Effector memory CD4-positive, alpha-beta T cell (primary cell): ENCODE measurements around the gene WDFY4.

Experiments
- DNase-seq, 3 donors: peaks; one replicate each; pipeline ENCODE4 v3.0.0-alpha.2; 2020
- H3K27ac ChIP-seq: 2 replicates; pipeline ENCODE4 v1.7.0; 2013; ENCODE audit warnings: mild to moderate bottlenecking, low read length, moderate library complexity; ENCODE audit not compliant: insufficient read depth, poor library complexity, severe bottlenecking
- H3K27me3 ChIP-seq: replicated peaks from 2 replicates; pipeline ENCODE4 v1.7.0; 2013; ENCODE audit warnings: mild to moderate bottlenecking, low read length; ENCODE audit not compliant: insufficient read depth, control insufficient read depth, poor library complexity, severe bottlenecking
- H3K36me3 ChIP-seq: 2 replicates; pipeline ENCODE4 v1.7.0; 2013; ENCODE audit warnings: mild to moderate bottlenecking, low read length, moderate library complexity; ENCODE audit not compliant: control insufficient read depth, insufficient read depth
- H3K4me1 ChIP-seq: 2 replicates; pipeline ENCODE4 v1.7.0; 2013; ENCODE audit warnings: low read length, mild to moderate bottlenecking; ENCODE audit not compliant: control insufficient read depth, insufficient read depth, poor library complexity, severe bottlenecking
- H3K4me3 ChIP-seq: 2 replicates; pipeline ENCODE4 v1.7.0; 2013; ENCODE audit warnings: low read length, low read depth, mild to moderate bottlenecking; ENCODE audit not compliant: insufficient read depth, poor library complexity, severe bottlenecking
- H3K9me3 ChIP-seq: 2 replicates; pipeline ENCODE4 v1.7.0; 2013; ENCODE audit warnings: mild to moderate bottlenecking, low read length, moderate library complexity; ENCODE audit not compliant: control insufficient read depth

WDFY4 gene

GRCh38 chr10:48707472-48707871, 22.8 kb downstream of the WDFY4 start:
- Histone ChIP-seq H3K36me3 (no peaks in the 10 kb centered on the region), H3K27me3 (no peaks in the 10 kb centered on the region), H3K4me1 (no peaks in the 10 kb centered on the region), H3K4me3 (no peak overlapping the region), H3K27ac (no peak overlapping the region), H3K9me3 (no peaks in the 10 kb centered on the region)
- no peak for DNase-seq

- Histone ChIP-seq H3K4me3 (no peak overlapping the region), H3K27ac (no peak overlapping the region), H3K27me3 (no peaks in the 10 kb centered on the region), H3K36me3 (no peaks in the 10 kb centered on the region), H3K9me3 (no peaks in the 10 kb centered on the region), H3K4me1 (no peaks in the 10 kb centered on the region)
- DNase-seq = no peak
Measured at GRCh38 chr10:48708144-48708543, 23.5 kb downstream of the WDFY4 start.

GRCh38 chr10:48710647-48711275, 26.1 kb downstream of the WDFY4 start:
- Histone ChIP-seq H3K27me3 (no peaks in the 10 kb centered on the region), H3K36me3 (no peaks in the 10 kb centered on the region)

GRCh38 chr10:48711830-48712229, 27.2 kb downstream of the WDFY4 start:
- DNase-seq = no peak
- no peaks in the 10 kb centered on the region for H3K27me3 ChIP-seq
- no peaks in the 10 kb centered on the region for H3K36me3 ChIP-seq
- H3K4me3 ChIP-seq = no peak overlapping the region
- no peaks in the 10 kb centered on the region for H3K4me1 ChIP-seq
- no peaks in the 10 kb centered on the region for H3K9me3 ChIP-seq
- no peak overlapping the region for H3K27ac ChIP-seq

More at GRCh38 chr10:48710647-48711275, 26.1 kb downstream of the WDFY4 start:
- no peak overlapping the region for H3K4me3 ChIP-seq
- H3K9me3 ChIP-seq = no peaks in the 10 kb centered on the region
- no peak overlapping the region for H3K27ac ChIP-seq
- no peak for DNase-seq
- no peaks in the 10 kb centered on the region for H3K4me1 ChIP-seq

GRCh38 chr10:48714088-48714487, 29.4 kb downstream of the WDFY4 start:
- Histone ChIP-seq H3K27me3 (no peaks in the 10 kb centered on the region), H3K27ac (no peak overlapping the region), H3K4me3 (no peak overlapping the region), H3K36me3 (no peaks in the 10 kb centered on the region), H3K9me3 (no peaks in the 10 kb centered on the region), H3K4me1 (no peaks in the 10 kb centered on the region)
- no peak for DNase-seq

- no peak overlapping the region for H3K27ac ChIP-seq
- H3K9me3 ChIP-seq = no peaks in the 10 kb centered on the region
- H3K36me3 ChIP-seq = no peaks in the 10 kb centered on the region
- no peak for DNase-seq
- no peaks in the 10 kb centered on the region for H3K4me1 ChIP-seq
- H3K4me3 ChIP-seq = no peak overlapping the region
- H3K27me3 ChIP-seq = no peaks in the 10 kb centered on the region
Measured at GRCh38 chr10:48716416-48716815, 31.7 kb downstream of the WDFY4 start.

- Histone ChIP-seq H3K27me3 (no peaks in the 10 kb centered on the region), H3K36me3 (no peaks in the 10 kb centered on the region), H3K4me1 (no peaks in the 10 kb centered on the region), H3K27ac (no peak overlapping the region), H3K4me3 (no peak overlapping the region), H3K9me3 (no peaks in the 10 kb centered on the region)
- DNase-seq = no peak
Measured at GRCh38 chr10:48720611-48721010, 35.9 kb downstream of the WDFY4 start.

- no peak for DNase-seq
- no peaks in the 10 kb centered on the region for H3K9me3 ChIP-seq
- no peaks in the 10 kb centered on the region for H3K4me1 ChIP-seq
- no peaks in the 10 kb centered on the region for H3K36me3 ChIP-seq
- no peak overlapping the region for H3K27ac ChIP-seq
- no peak overlapping the region for H3K4me3 ChIP-seq
- H3K27me3 ChIP-seq = no peaks in the 10 kb centered on the region
Measured at GRCh38 chr10:48722153-48723145, 37.8 kb downstream of the WDFY4 start.

- no peaks in the 10 kb centered on the region for H3K27me3 ChIP-seq
- H3K4me1 ChIP-seq = no peaks in the 10 kb centered on the region
- H3K36me3 ChIP-seq = no peaks in the 10 kb centered on the region
- no peaks in the 10 kb centered on the region for H3K9me3 ChIP-seq
- H3K4me3 ChIP-seq = no peak overlapping the region
- no peak overlapping the region for H3K27ac ChIP-seq
- DNase-seq = no peak
Measured at GRCh38 chr10:48724127-48724526, 39.5 kb downstream of the WDFY4 start.

- Histone ChIP-seq H3K9me3 (no peaks in the 10 kb centered on the region), H3K27ac (no peak overlapping the region), H3K27me3 (no peaks in the 10 kb centered on the region), H3K36me3 (no peaks in the 10 kb centered on the region), H3K4me3 (no peak overlapping the region), H3K4me1 (no peaks in the 10 kb centered on the region)
- no peak for DNase-seq
Measured at GRCh38 chr10:48725708-48726107, 41.0 kb downstream of the WDFY4 start.
